Measurements from ENCODE around the gene GLTPD2.

GRCh38 chr17:4822835-4823234 lies 34.1 kb downstream of the GLTPD2 start:
- TF ChIP-seq CTCF (IDR thresholded peaks at IDR 0.05; ENCODE audit: insufficient read depth, low read length, poor library complexity, severe bottlenecking) (no peak), EZH2phosphoT487 (conservative IDR thresholded peaks at IDR 0.05; ENCODE audit: low read length) (no peak)
